Ovary (tissue), 9 donors: ENCODE data around the gene ANK2. TPM values are rescaled to one million over a fixed set of nuclear protein-coding genes. Genes with fewer than 3 reads are reported as not detected.

Experiments
- DNase-seq, 5 donors: peaks; one replicate each; pipeline ENCODE4 v3.0.0-alpha.2; 2019 to 2020
- H3K27ac ChIP-seq, 2 donors: fragments of 200-600 bp; one replicate each; pipeline versions ENCODE4 v1.5.1 to v1.8.0; 2019 to 2022
- H3K27me3 ChIP-seq: fragments of 200-600 bp; one replicate; pipeline ENCODE4 v1.8.0; 2022
- H3K36me3 ChIP-seq: fragments of 200-600 bp; sonication (generic); one replicate; pipeline ENCODE4 v1.5.1; 2019
- H3K4me1 ChIP-seq: one replicate; pipeline ENCODE4 v1.8.1; 2013; ENCODE audit warnings: mild to moderate bottlenecking, moderate library complexity; ENCODE audit not compliant: insufficient read depth
- H3K4me3 ChIP-seq: fragments of 200-600 bp; sonication (generic); one replicate; pipeline ENCODE4 v1.5.1; 2017
- H3K9me3 ChIP-seq, 2 donors: fragments of 200-600 bp in 1 of 2; sonication (generic) in 1 of 2; one replicate each; pipeline versions ENCODE4 v1.5.1 to v1.8.1; 2013 to 2019; ENCODE audit warnings: mild to moderate bottlenecking in 1 of 2, moderate library complexity in 1 of 2
- EP300 ChIP-seq: sonication (generic); formaldehyde crosslinking; IDR thresholded peaks from one replicate; pipeline ENCODE4 v1.6.1; 2017; ENCODE audit warnings: antibody characterized with exemption
- POLR2A ChIP-seq: fragments of 450-650 bp; IDR thresholded peaks from one replicate; pipeline ENCODE4 v1.6.1; 2017; ENCODE audit warnings: antibody characterized with exemption, mild to moderate bottlenecking, moderate library complexity
- WGBS, 3 donors: extraction: QIAGEN DNeasy Blood & Tissue Kit in 1 of 3; methylation state at CpG; one replicate each; pipeline versions ENCODE4 v1.1.5 to v1.1.7; 2013 to 2017; 5-methylcytosine and 5-hydroxymethylcytosine counted together
- intact Hi-C, 4 donors: fragments of 100-400 bp; cut with DNase I; formaldehyde crosslinking; loops; one replicate each; pipeline versions ENCODE4 v1.11.0 to v1.15.1; 2022 to 2023
- polyA plus RNA-seq, 2 donors: library from polyadenylated mRNA; stranded (reverse); fragments of 200-250 nt in 1 of 2; fragments of 350-450 nt in 1 of 2; fragmentation: Illumina TruSeq in 1 of 2; extraction: RNeasy Lipid Tissue Mini Kit (QIAGEN cat#74804) in 1 of 2; gene quantifications; one replicate each; pipeline ENCODE4 v1.2.3, GENCODE V29; 2013 to 2014
- total RNA-seq, 7 donors: library from RNA; depleted of rRNA in 2 of 7; stranded (reverse); fragments of >200 nt in 2 of 7; fragmentation: NEBNext Ultra II Directional in 3 of 7; extraction: Animal tissue kit (Norgen Biotek cat#: 25700) in 3 of 7; gene quantifications; one replicate each; pipeline versions ENCODE4 v1.1.0 to v1.2.4, GENCODE V29; 2016 to 2023
- TF ChIP-seq, protein P1 (sequence below), 3 donors: fragments of 450-650 bp in 2 of 3; fragments of 200-600 bp in 1 of 3; IDR thresholded peaks; one replicate each; pipeline versions ENCODE4 v1.5.1 to v1.8.0; 2016 to 2022; ENCODE audit warnings: antibody characterized with exemption in 3 of 3, mild to moderate bottlenecking in 1 of 3
- donor health status: DM: no; HTN: no; CAD: no; lungs with moderate emphysema.
- donor health status: DM: no; HTN: no; CAD: no.
- donor health status: Bipolar disorder and iron deficiency.
- donor health status: DM: yes; HTN: yes; CAD: no.
- donor health status: DM: no; HTN: no; CAD: no.
- donor health status: DM: yes; HTN: yes; CAD: no.

Gene ANK2
- total and polyA plus RNA-seq, 9 donors, result 26.4 to 120 (median 66.9) TPM

GRCh38 chr4:113131136-113131535, 81.7 kb downstream of the ANK2 start:
- Histone ChIP-seq H3K9me3 (no peaks in the 10 kb centered on the region), H3K27me3 (no peaks in the 10 kb centered on the region), H3K4me1 (peaks cover 3% of the 10 kb centered on the region), H3K4me3 (no peak overlapping the region), H3K27ac (no peak overlapping the region), H3K36me3 (no peaks in the 10 kb centered on the region)
- no peak for TF ChIP-seq EP300
- no peak for TF ChIP-seq POLR2A
- intact Hi-C loops, result no loop called here
- DNase-seq, result no peak

GRCh38 chr4:113131621-113132020, 82.2 kb downstream of the ANK2 start:
- Histone ChIP-seq H3K27me3 (no peaks in the 10 kb centered on the region), H3K4me1 (peaks cover 3% of the 10 kb centered on the region), H3K4me3 (no peak overlapping the region), H3K27ac (no peak overlapping the region), H3K36me3 (no peaks in the 10 kb centered on the region), H3K9me3 (no peaks in the 10 kb centered on the region)
- TF ChIP-seq EP300, result no peak
- TF ChIP-seq, protein P1, sequence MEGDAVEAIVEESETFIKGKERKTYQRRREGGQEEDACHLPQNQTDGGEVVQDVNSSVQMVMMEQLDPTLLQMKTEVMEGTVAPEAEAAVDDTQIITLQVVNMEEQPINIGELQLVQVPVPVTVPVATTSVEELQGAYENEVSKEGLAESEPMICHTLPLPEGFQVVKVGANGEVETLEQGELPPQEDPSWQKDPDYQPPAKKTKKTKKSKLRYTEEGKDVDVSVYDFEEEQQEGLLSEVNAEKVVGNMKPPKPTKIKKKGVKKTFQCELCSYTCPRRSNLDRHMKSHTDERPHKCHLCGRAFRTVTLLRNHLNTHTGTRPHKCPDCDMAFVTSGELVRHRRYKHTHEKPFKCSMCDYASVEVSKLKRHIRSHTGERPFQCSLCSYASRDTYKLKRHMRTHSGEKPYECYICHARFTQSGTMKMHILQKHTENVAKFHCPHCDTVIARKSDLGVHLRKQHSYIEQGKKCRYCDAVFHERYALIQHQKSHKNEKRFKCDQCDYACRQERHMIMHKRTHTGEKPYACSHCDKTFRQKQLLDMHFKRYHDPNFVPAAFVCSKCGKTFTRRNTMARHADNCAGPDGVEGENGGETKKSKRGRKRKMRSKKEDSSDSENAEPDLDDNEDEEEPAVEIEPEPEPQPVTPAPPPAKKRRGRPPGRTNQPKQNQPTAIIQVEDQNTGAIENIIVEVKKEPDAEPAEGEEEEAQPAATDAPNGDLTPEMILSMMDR (IDR thresholded peaks at IDR 0.05), result no peak
- no peak for TF ChIP-seq POLR2A
- intact Hi-C loops, result no loop called here
- 88 to 95% (median 91%) methylated on average over 2 of the region's 2 CpGs for WGBS, 3 donors
- DNase-seq, result no peak

GRCh38 chr4:113141901-113142346, 92.5 kb downstream of the ANK2 start:
- Histone ChIP-seq H3K9me3 (no peaks in the 10 kb centered on the region), H3K27ac (peak overlapping the region in 1 of 2 donors; percentile 38), H3K27me3 (no peaks in the 10 kb centered on the region), H3K36me3 (no peaks in the 10 kb centered on the region), H3K4me1 (peaks cover 7% of the 10 kb centered on the region), H3K4me3 (no peak overlapping the region)
- no peak for DNase-seq
- TF ChIP-seq POLR2A (no peak), EP300 (no peak)
- TF ChIP-seq, protein P1 (IDR thresholded peaks at IDR 0.05), result no peak
- intact Hi-C loops, result no loop called here
- WGBS, 3 donors, result 23 to 43% (median 34%) methylated on average over 3 of the region's 3 CpGs

DNA sequence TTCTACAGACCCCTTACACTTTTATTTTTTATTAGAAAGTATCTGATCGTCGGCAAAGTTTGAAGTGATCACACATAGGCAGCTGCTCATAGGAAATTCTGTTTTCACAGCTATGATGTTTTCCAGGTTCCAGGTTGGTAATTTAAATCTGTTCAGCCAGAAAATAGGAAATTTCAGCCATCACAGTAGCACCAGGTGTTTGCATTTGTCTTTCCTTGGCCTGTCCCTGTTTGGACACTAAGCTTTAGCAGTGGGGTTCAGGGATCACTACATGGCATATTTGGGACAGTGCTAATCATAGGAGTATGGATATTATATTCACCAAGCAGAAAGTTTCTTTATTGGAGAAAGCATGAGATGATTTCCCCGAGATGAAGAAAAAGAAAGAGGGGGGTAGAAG, 92.9 kb downstream of the ANK2 start:
- Histone ChIP-seq H3K36me3 (no peaks in the 10 kb centered on the region), H3K4me1 (peaks cover 7% of the 10 kb centered on the region), H3K27me3 (no peaks in the 10 kb centered on the region), H3K27ac (peak overlapping the region in 1 of 2 donors; percentile 79), H3K9me3 (no peaks in the 10 kb centered on the region), H3K4me3 (no peak overlapping the region)
- no peak for DNase-seq
- intact Hi-C loops, result no loop called here
- TF ChIP-seq, protein P1 (IDR thresholded peaks at IDR 0.05), result no peak
- TF ChIP-seq POLR2A, result no peak
- TF ChIP-seq EP300, result no peak
- WGBS, 3 donors, result 55 to 83% (median 59%) methylated on average over 3 of the region's 3 CpGs

DNA sequence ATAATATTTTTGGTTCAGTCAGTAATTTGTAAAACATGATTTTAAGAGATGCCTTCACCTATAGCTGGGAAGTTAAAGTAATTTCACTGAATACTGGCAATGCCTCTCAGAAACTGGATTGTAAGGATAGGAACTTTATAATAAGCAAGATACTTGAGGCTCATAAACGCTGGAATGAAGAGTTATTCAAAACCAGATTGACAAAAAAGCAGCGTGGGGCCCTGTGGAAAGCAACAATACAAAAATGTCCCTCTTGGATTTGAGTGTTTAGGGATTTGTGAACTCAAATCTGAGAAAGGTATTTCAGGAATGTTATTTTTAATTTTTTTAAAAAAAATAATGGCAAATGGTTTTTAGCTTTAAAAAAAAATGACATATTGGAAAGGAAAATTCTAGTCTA, 94.6 kb downstream of the ANK2 start:
- TF ChIP-seq EP300, result no peak
- TF ChIP-seq POLR2A, result no peak
- TF ChIP-seq, protein P1 (IDR thresholded peaks at IDR 0.05), result no peak
- Histone ChIP-seq H3K36me3 (no peaks in the 10 kb centered on the region), H3K4me1 (peaks cover 8% of the 10 kb centered on the region), H3K27ac (peak overlapping the region in 1 of 2 donors; percentile 79), H3K9me3 (no peaks in the 10 kb centered on the region), H3K4me3 (no peak overlapping the region), H3K27me3 (no peaks in the 10 kb centered on the region)
- no peak for DNase-seq
- WGBS, 3 donors, result 8 to 31% (median 20%) methylated on average over 2 of the region's 2 CpGs
- intact Hi-C loops, result no loop called here
